GM19239 (cell line): Measurements from ENCODE around the gene UBASH3B.
A peak's percentile ranks its signal among the peaks of the same experiment; 100 is the strongest.
"Not testable (repeated sequence)": the region's sequence is repeated elsewhere in the genome, so short reads cannot be mapped to it uniquely, and the experiment has no call there.

Source experiments
- DNase-seq: peaks from one replicate; pipeline ENCODE4 v3.0.0; 2011; ENCODE audit warnings: low spot score; ENCODE audit not compliant: insufficient read length
- FAIRE-seq: peaks from 2 replicates; lab custom pipeline; 2011; peaks lifted over from hg19 to GRCh38; lab: Jason Lieb, UNC

The UBASH3B gene, protein sequence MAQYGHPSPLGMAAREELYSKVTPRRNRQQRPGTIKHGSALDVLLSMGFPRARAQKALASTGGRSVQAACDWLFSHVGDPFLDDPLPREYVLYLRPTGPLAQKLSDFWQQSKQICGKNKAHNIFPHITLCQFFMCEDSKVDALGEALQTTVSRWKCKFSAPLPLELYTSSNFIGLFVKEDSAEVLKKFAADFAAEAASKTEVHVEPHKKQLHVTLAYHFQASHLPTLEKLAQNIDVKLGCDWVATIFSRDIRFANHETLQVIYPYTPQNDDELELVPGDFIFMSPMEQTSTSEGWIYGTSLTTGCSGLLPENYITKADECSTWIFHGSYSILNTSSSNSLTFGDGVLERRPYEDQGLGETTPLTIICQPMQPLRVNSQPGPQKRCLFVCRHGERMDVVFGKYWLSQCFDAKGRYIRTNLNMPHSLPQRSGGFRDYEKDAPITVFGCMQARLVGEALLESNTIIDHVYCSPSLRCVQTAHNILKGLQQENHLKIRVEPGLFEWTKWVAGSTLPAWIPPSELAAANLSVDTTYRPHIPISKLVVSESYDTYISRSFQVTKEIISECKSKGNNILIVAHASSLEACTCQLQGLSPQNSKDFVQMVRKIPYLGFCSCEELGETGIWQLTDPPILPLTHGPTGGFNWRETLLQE

GRCh38 chr11:122655527-122656072, at the start of gene UBASH3B:
UBASH3B (plus strand) TSS chr11:122655722; CDS start chr11:122656050, 328 bp downstream.
- DNase-seq (peak; percentile 52), FAIRE-seq (peak; percentile 64)

DNA sequence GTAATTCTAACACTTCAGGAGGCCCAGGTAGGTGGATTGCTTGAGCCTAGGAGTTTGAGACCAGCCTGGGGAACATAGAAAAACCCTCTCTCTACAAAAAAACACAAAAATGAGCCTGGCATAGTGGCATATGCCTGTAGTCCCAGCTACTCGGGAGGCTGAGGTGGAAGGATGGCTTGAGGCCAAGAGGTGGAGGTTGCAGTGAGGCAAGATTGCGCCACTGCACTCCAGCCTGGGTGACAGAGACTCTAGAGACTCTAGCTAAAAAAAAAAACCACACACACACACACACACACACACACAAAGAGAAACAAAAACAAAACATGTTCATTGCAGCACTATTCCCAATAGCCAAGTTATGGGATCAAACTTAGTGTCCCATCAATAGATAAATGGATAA, 48.4 kb upstream of the UBASH3B start:
- not testable (repeated sequence) for FAIRE-seq, DNase-seq

- FAIRE-seq: no peak
- no peak for DNase-seq
These were observed 43.2 kb upstream of the UBASH3B start for GRCh38 chr11:122612123-122612824.

DNA sequence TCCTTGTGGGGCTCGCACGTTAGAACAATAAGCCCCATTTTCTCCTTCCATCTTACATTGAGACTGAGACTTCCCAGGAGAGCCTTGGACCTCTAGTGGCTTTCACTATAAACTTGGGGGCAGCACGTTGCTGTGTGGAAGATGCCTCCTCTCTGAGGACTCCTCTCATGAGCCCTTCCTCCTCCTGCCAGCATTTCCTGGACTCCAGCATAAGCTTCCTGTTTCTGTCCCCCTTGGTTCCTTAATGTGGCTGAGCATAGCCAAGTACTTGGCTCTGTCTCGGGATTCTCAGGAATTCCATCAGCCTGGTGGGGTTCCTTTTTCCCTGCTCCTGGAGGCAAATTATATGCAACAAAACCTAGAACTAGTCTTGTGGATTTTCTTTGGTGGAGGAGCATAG, 38.8 kb upstream of the UBASH3B start:
- DNase-seq: no peak
- FAIRE-seq: no peak

- DNase-seq (no peak), FAIRE-seq (no peak)
These were observed 38.2 kb upstream of the UBASH3B start for GRCh38 chr11:122617297-122617696.

DNA sequence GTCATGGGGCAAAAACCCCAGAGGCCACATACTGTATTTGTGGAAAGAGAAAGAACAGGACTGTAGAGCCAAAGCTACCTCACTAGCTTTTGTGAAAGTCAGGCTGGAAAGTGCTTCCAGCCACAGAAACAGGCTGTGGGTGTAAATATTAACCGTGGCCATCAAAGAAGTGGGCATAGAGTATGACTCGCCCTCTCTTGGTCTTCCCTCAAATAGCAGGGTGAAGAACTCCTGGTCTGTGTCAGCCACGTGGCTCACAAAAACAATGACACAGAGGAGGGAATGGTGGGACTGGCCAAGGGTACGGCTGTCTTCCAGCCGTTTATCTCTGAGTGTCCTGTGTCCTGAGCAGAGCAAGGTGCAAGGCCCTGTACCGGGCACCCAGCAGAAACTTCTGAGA, 37.6 kb upstream of the UBASH3B start:
- FAIRE-seq (no peak), DNase-seq (no peak)

DNA sequence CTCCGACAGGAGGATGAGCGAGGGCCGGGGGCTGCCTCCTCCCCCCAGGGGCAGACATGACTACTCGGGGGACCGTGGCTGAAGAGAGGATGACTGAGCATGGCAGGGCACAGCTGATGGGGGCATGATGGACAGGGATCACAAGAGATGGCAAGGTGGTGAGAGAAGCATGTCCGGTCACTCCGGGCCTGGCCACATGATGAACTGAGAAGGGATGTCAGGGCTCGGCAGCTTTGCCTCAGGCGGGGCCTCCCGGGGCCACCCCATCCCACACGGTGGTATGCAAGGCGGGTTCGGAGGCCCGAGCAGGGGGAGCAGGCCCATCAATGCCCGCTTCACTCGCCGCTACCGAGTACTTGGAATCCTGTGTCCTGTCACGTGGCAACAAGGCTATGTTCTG, 36.6 kb upstream of the UBASH3B start:
- no peak for DNase-seq
- FAIRE-seq: no peak

GRCh38 chr11:122619757-122620156, 35.8 kb upstream of the UBASH3B start:
- no peak for DNase-seq
- FAIRE-seq: no peak

DNA sequence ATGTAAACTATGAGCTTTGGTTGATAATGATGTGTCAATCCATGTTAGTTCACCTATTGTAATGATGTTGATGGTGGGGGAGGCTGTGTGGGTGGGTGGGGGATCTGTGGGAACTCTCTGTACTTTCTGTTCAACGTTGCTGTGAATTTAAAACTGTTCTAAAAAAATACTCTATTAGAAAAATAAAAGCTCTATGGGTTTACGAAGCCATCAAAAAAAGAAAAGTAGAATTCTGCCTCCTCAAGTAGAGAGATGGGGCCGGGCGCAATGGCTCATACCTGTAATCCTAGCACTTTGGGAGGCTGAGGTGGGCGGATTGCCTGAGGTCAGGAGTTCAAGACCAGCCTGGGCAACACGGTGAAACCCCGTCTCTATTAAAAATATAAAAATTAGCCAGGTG, 30.0 kb upstream of the UBASH3B start:
- not testable (repeated sequence) for FAIRE-seq, DNase-seq

DNA sequence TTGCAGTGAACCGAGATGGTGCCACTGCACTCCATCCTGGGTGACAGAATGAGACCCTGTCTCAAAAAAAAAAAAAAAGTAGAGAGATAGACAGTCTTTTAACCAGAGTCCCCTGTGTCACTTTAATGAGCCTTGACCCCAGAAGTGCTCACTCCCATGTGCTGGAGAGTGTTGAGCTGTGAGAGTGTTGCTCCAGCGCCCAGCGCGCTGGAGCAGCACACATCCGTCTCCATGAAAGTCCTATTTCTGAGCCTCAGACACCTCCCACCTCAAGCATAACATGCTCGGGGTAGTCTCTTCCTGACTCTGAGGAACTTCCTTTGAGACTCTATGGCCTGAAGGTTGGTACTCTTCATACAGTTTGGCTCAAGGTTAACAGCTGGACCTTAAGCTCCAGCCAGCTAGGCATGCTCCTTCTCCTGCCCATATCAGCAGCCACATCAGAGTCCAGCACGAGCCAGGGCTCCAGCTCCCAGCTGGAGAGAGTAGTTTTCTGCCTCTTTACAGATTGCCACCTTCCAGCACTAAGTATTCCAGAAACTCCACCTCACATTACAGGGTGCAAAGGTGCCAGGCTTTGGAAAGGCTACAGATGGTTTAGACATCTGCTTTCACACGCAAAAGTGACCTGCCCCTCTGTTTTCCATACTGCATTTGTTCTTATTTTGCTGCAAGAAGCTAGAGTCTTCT, 29.4 kb upstream of the UBASH3B start:
- no peak for FAIRE-seq
- no peak for DNase-seq

DNA sequence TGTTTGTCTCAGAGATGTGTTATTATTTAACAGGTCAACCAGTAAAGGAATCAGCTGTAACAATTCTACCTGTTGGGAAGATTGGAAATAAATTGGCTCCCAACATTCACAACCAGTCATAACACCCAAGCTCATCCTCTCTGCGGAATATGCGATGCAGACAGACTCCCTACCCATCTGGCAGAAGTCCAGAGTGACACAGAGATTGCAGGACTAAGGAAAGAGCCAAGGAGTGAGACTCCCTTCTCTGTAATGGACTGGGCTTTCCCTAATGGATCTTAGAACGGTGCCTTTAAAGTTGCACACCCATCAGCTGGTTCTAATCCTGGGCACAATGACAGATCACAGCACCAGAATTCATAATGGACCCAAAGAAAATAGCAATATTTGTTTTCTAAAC, 27.8 kb upstream of the UBASH3B start:
- FAIRE-seq (no peak), DNase-seq (no peak)

GRCh38 chr11:122628810-122629555, 26.5 kb upstream of the UBASH3B start:
- DNase-seq (peak; percentile 44), FAIRE-seq (no peak)

DNA sequence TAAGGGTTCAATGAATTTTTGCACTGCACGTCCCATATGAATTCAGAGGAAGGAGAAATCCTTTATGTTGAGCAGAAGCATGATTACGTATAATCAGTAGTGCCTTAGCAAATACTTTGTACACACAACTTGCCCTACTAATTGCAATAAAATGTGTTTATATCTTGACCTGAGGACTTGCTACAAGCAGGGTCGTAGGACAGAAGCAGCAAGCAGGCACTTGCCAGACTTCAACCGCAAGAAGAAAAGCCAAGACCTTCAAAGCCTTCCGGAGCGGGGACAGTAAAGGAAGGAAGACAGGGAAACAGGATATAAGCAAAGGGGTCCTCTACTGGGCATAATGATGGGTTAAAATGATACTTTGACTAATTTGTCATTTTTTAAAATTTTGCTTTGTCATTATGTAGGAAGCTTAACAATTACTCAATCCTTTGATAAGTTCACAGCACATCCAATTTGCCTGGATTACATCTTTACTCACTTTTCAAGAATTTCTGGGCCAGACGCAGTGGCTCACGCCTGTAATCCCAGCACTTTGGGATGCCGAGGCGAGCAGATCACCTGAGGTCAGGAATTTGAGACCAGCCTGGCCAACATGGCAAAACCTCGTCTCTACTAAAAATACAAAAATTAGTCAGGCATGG, 23.2 kb upstream of the UBASH3B start:
- FAIRE-seq (no peak), DNase-seq (no peak)

DNA sequence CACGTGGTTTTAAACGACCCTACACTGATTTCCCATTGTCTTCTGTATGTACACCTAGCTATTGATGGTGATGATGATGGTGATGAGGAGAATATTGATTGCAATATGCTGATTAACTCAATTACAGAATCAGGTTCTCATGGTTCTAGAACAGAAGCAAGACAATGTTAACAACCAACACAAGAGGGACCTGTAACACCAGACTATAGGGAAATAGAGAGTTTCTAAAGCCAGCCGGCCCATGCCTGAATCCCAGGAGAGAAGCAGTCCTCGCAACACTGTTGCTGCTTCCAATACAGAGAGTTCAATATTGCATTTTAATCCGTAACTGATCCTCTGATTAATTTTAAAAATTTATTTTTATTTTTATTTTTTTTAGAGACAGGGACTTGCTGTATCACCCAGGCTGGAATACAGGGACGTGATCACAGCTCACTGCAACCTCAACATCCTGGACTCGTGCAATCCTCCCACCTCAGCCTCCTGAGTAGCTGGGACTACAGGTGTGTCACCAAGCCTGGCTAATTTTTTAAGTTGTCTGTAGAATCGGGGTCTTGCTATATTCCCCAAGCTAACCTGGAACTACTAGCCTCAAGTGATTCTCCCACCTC, 22.2 kb upstream of the UBASH3B start:
- DNase-seq: no peak
- peak; percentile 48 for FAIRE-seq

- FAIRE-seq (no peak), DNase-seq (no peak)
These were observed 21.0 kb upstream of the UBASH3B start for GRCh38 chr11:122634501-122634900.

DNA sequence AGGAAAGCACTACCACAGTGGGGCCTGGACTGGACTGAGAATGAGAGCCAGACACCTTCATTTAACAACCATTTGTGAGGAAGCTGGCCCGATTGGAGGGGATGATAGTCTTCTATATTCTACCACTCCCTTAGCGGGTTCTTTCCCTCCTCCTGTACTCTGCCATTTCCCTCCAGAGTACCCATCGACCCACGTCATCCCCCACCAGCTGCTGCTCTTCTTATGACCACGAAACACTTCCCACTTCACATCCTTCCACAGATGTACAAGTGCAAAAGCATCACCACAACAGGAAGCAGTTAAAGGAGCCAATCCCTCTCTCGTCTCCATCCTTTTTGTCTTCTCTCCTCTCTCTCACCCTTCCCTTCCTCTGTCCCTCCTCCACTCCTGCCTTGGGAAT, 18.0 kb upstream of the UBASH3B start:
- no peak for FAIRE-seq
- DNase-seq: no peak

DNA sequence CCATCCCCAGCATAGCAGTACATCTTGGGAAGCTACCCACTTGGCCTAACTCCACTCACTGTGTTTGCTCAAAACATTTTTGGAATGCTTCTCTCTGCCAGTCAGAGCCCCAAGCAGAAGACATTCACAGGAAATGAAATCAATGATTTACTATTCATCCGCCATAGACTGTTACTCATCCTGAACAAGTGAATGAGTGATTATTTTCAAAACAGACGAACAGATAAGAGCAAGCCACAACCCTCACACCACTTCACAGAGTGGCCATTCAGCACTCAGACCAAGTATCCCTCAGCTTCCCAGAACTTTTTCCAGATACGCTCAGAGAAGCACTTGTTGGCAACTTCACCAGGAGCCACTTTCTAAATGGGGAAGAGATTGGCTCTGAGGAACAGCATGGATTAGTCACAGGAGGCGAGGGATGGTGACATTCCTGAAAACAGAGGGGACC, 13.0 kb upstream of the UBASH3B start:
- DNase-seq (no peak), FAIRE-seq (no peak)

- DNase-seq: no peak
- no peak for FAIRE-seq
These were observed 12.6 kb upstream of the UBASH3B start for GRCh38 chr11:122642971-122643370.

DNA sequence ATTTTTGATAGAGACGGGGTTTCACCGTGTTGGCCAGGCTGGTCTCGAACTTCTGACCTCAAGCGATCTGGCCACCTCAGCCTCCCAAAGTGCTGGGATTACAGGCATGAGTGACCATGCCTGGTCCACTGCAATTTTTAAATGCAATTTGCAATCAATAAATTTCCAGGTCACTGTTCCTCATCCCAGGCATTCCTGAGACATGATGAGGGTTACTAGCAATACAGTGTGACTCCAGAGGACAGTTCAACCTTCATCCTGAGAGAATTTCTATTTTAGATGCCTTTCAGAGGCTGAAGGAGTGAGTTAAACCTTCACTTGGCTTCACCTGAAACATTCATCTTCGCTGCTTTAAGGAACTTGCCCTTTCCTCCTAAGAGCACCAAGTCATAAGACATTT, 9.7 kb upstream of the UBASH3B start:
- no peak for FAIRE-seq
- no peak for DNase-seq
